Measurements from ENCODE around the gene CBL. TPM values are rescaled to one million over a fixed set of nuclear protein-coding genes. Genes with fewer than 3 reads are reported as not detected.

CBL gene
- total RNA-seq, 1 experiment from 2014 or later = 45.6 TPM

- Mint-ChIP-seq H3K36me3 (peaks cover 7% of the 10 kb centered on the region), H3K27ac (no peak within 1 kb of the TSS), H3K9me3 (no peaks in the 10 kb centered on the region), H3K4me1 (peaks cover 42% of the 10 kb centered on the region), H3K27me3 (ENCODE audit: low read depth) (peaks cover 44% of the 10 kb centered on the region), H3K4me3 (peak within 1 kb of the TSS; percentile 69)
- TF ChIP-seq ZNF416 (CRISPR knock-in tag; IDR thresholded peaks at IDR 0.05) = no peak
- 0 out of 2 replicates have a peak, but pooled peaks have one; percentile 29 for TF ChIP-seq NR3C1 (CRISPR knock-in tag; conservative IDR thresholded peaks at IDR 0.05; ENCODE audit: low read depth)
- TF ChIP-seq, protein P1, sequence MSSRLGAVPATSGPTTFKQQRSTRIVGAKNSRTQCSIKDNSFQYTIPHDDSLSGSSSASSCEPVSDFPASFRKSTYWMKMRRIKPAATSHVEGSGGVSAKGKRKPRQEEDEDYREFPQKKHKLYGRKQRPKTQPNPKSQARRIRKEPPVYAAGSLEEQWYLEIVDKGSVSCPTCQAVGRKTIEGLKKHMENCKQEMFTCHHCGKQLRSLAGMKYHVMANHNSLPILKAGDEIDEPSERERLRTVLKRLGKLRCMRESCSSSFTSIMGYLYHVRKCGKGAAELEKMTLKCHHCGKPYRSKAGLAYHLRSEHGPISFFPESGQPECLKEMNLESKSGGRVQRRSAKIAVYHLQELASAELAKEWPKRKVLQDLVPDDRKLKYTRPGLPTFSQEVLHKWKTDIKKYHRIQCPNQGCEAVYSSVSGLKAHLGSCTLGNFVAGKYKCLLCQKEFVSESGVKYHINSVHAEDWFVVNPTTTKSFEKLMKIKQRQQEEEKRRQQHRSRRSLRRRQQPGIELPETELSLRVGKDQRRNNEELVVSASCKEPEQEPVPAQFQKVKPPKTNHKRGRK (CRISPR knock-in tag; IDR thresholded peaks at IDR 0.05; ENCODE audit: borderline replicate concordance) = no peak
- TF ChIP-seq HMGXB4 (CRISPR knock-in tag; IDR thresholded peaks at IDR 0.05) = 0 out of 2 replicates have a peak, but pooled peaks have one; percentile 2
- no peak for TF ChIP-seq ZNF232 (CRISPR knock-in tag; IDR thresholded peaks at IDR 0.05)
- no peak for TF ChIP-seq CREM (CRISPR knock-in tag; IDR thresholded peaks at IDR 0.05)
- TF ChIP-seq, protein P2, sequence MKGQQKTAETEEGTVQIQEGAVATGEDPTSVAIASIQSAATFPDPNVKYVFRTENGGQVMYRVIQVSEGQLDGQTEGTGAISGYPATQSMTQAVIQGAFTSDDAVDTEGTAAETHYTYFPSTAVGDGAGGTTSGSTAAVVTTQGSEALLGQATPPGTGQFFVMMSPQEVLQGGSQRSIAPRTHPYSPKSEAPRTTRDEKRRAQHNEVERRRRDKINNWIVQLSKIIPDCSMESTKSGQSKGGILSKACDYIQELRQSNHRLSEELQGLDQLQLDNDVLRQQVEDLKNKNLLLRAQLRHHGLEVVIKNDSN (CRISPR knock-in tag; IDR thresholded peaks at IDR 0.05) = peak; percentile 23; the same call in 1 of the 2 replicates
- TF ChIP-seq OVOL2 (CRISPR knock-in tag; IDR thresholded peaks at IDR 0.05; ENCODE audit: borderline replicate concordance) = no peak
- TF ChIP-seq, protein P3, sequence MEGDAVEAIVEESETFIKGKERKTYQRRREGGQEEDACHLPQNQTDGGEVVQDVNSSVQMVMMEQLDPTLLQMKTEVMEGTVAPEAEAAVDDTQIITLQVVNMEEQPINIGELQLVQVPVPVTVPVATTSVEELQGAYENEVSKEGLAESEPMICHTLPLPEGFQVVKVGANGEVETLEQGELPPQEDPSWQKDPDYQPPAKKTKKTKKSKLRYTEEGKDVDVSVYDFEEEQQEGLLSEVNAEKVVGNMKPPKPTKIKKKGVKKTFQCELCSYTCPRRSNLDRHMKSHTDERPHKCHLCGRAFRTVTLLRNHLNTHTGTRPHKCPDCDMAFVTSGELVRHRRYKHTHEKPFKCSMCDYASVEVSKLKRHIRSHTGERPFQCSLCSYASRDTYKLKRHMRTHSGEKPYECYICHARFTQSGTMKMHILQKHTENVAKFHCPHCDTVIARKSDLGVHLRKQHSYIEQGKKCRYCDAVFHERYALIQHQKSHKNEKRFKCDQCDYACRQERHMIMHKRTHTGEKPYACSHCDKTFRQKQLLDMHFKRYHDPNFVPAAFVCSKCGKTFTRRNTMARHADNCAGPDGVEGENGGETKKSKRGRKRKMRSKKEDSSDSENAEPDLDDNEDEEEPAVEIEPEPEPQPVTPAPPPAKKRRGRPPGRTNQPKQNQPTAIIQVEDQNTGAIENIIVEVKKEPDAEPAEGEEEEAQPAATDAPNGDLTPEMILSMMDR (IDR thresholded peaks at IDR 0.05) = no peak
- TF ChIP-seq, protein P4, sequence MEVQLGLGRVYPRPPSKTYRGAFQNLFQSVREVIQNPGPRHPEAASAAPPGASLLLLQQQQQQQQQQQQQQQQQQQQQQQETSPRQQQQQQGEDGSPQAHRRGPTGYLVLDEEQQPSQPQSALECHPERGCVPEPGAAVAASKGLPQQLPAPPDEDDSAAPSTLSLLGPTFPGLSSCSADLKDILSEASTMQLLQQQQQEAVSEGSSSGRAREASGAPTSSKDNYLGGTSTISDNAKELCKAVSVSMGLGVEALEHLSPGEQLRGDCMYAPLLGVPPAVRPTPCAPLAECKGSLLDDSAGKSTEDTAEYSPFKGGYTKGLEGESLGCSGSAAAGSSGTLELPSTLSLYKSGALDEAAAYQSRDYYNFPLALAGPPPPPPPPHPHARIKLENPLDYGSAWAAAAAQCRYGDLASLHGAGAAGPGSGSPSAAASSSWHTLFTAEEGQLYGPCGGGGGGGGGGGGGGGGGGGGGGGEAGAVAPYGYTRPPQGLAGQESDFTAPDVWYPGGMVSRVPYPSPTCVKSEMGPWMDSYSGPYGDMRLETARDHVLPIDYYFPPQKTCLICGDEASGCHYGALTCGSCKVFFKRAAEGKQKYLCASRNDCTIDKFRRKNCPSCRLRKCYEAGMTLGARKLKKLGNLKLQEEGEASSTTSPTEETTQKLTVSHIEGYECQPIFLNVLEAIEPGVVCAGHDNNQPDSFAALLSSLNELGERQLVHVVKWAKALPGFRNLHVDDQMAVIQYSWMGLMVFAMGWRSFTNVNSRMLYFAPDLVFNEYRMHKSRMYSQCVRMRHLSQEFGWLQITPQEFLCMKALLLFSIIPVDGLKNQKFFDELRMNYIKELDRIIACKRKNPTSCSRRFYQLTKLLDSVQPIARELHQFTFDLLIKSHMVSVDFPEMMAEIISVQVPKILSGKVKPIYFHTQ (CRISPR knock-in tag; IDR thresholded peaks at IDR 0.05) = no peak
- no peak for TF ChIP-seq ZNF317 (CRISPR knock-in tag; IDR thresholded peaks at IDR 0.05; ENCODE audit: borderline replicate concordance, low read depth)
- TF ChIP-seq, protein P5, sequence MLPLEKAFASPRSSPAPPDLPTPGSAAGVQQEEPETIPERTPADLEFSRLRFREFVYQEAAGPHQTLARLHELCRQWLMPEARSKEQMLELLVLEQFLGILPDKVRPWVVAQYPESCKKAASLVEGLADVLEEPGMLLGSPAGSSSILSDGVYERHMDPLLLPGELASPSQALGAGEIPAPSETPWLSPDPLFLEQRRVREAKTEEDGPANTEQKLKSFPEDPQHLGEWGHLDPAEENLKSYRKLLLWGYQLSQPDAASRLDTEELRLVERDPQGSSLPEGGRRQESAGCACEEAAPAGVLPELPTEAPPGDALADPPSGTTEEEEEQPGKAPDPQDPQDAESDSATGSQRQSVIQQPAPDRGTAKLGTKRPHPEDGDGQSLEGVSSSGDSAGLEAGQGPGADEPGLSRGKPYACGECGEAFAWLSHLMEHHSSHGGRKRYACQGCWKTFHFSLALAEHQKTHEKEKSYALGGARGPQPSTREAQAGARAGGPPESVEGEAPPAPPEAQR (CRISPR knock-in tag; IDR thresholded peaks at IDR 0.05) = no peak
- TF ChIP-seq TEAD1 (CRISPR knock-in tag; IDR thresholded peaks at IDR 0.05) = peak; percentile 58; the same call in 1 of the 2 replicates
- no peak for TF ChIP-seq JUN (CRISPR knock-in tag; IDR thresholded peaks at IDR 0.05)
- no peak for TF ChIP-seq HMGA2 (CRISPR knock-in tag; IDR thresholded peaks at IDR 0.05)
- TF ChIP-seq ZNF138 (CRISPR knock-in tag; conservative IDR thresholded peaks at IDR 0.05) = no peak
- TF ChIP-seq, protein P6, sequence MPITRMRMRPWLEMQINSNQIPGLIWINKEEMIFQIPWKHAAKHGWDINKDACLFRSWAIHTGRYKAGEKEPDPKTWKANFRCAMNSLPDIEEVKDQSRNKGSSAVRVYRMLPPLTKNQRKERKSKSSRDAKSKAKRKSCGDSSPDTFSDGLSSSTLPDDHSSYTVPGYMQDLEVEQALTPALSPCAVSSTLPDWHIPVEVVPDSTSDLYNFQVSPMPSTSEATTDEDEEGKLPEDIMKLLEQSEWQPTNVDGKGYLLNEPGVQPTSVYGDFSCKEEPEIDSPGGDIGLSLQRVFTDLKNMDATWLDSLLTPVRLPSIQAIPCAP (CRISPR knock-in tag; IDR thresholded peaks at IDR 0.05) = no peak
- TF ChIP-seq ZBTB21 (CRISPR knock-in tag; IDR thresholded peaks at IDR 0.05; ENCODE audit: borderline replicate concordance) = no peak
- CTCF ChIA-PET = interaction anchor here (1.4 to 13.7 kb wide), 11 partner anchors 8 to 210 kb away, joined by 3 to 387 read pairs (median 12); partner anchors contain the start of genes C1QTNF5, C2CD2L, CBL and RNF26
- ATAC-seq = peak; percentile 7
- peak; percentile 48 for DNase-seq (ENCODE audit: low spot score)
- POLR2A ChIA-PET = interaction anchor here (0.6 to 4.7 kb wide), 6 partner anchors 9 to 573 kb away, joined by 3 to 35 read pairs (median 6); no protein-coding TSS in a partner anchor
These were observed 110.8 kb downstream of the CBL start, which contains the start of gene MCAM for GRCh38 chr11:119316729-119317591. MCAM (minus strand) TSS chr11:119317130; CDS start chr11:119317101, 29 bp downstream.
